ENCODE results near the gene CD96.

DNA sequence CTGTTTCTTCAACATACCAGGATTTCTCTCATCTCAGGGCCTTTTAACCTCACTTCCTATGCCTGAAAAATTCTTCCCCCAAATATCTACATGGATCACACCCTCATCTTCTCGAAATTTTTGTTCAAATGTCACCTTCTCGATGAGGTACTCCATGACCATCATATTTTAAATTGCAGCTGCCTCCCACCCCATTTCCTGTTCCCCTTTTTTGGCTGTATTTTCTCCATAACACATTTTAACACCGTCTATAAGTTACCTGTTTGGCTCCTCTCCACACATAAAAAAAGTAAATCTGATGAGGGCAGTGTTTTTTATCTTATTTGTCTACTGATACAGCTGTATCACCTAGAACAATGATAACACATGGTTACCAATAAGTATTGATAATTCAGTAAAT is 73.9 kb downstream of the CD96 start:
- TF ChIP-seq, protein P1, sequence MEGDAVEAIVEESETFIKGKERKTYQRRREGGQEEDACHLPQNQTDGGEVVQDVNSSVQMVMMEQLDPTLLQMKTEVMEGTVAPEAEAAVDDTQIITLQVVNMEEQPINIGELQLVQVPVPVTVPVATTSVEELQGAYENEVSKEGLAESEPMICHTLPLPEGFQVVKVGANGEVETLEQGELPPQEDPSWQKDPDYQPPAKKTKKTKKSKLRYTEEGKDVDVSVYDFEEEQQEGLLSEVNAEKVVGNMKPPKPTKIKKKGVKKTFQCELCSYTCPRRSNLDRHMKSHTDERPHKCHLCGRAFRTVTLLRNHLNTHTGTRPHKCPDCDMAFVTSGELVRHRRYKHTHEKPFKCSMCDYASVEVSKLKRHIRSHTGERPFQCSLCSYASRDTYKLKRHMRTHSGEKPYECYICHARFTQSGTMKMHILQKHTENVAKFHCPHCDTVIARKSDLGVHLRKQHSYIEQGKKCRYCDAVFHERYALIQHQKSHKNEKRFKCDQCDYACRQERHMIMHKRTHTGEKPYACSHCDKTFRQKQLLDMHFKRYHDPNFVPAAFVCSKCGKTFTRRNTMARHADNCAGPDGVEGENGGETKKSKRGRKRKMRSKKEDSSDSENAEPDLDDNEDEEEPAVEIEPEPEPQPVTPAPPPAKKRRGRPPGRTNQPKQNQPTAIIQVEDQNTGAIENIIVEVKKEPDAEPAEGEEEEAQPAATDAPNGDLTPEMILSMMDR (conservative IDR thresholded peaks at IDR 0.05 in 1 of 2, IDR thresholded peaks at IDR 0.05 in 1 of 2; ENCODE audit: low read depth in 1 of 2, low read length in 2 of 2), result no peak
- TF ChIP-seq EZH2 (IDR thresholded peaks at IDR 0.05; ENCODE audit: low read length, missing control alignments), result no peak
